HCT116 (cell line): ENCODE data around the gene GPALPP1. TPM values are rescaled to one million over a fixed set of nuclear protein-coding genes. Genes with fewer than 3 reads are reported as not detected.

Experiments
- ATAC-seq: fragments of 200-7000 bp; cut with Tn5 transposase; 2 replicates; pipeline ENCODE4 v1.9.1; 2020; ENCODE audit warnings: mild to moderate bottlenecking, moderate library complexity
- BruUV-seq: library from RNA; stranded (reverse); fragments of 400-500 nt; replicated peaks from 2 replicates; lab custom pipeline; 2021; lab: Mats Ljungman, UMichigan
- CTCF ChIA-PET: fragments of 300-600 bp; sonication (Branson Sonifier 250); formaldehyde crosslinking; loops from one replicate; lab custom pipeline; 2021; ENCODE audit warnings: antibody characterized with exemption; lab: Charles Lee
- POLR2A ChIA-PET: fragments of 300-600, 350-600 bp; sonication (Branson Sonifier 250); formaldehyde crosslinking; loops from one replicate; lab custom pipeline; 2021; ENCODE audit warnings: antibody characterized with exemption; lab: Charles Lee
- RAD21 ChIA-PET, 2 experiments: fragments of 300-600 bp; sonication (Branson Sonifier 250); formaldehyde crosslinking; loops; one replicate each; lab custom pipeline; 2023; ENCODE audit warnings: low total read pairs in 2 of 2; ENCODE audit not compliant: uncharacterized antibody in 2 of 2, unreplicated experiment in 2 of 2, low non-redundant PET in 1 of 2; lab: Charles Lee
- DNase-seq: peaks from one replicate; pipeline ENCODE4 v3.0.0-alpha.2; 2010; ENCODE audit warnings: low read depth, low spot score
- H2AFZ ChIP-seq: fragments of 200-600 bp; shearing (Covaris generic), sonication (generic); 2 replicates; pipeline ENCODE4 v1.6.1; 2017; ENCODE audit warnings: low read depth, mixed run types, mixed read lengths, antibody characterized with exemption, low read length; ENCODE audit not compliant: poor library complexity, severe bottlenecking
- H3K27ac ChIP-seq: 2 replicates; pipeline ENCODE4 v1.5.1; 2012; ENCODE audit warnings: low read depth, low read length
- H3K27me3 ChIP-seq: fragments of 200-600 bp; sonication (generic); 2 replicates; pipeline ENCODE4 v1.6.1; 2016; ENCODE audit warnings: mixed run types, low read length, mixed read lengths; ENCODE audit not compliant: insufficient read depth
- H3K36me3 ChIP-seq, 2 experiments: fragments of 200-500 bp in 1 of 2; fragments of 200-600 bp in 1 of 2; sonication (Bioruptor generic) in 1 of 2; sonication (generic) in 1 of 2; 2 replicates each; pipeline versions ENCODE4 v1.5.1 to v1.6.1; 2014 to 2016; ENCODE audit warnings: low read length in 2 of 2, inconsistent platforms in 1 of 2, mixed read lengths in 1 of 2, mixed run types in 1 of 2; ENCODE audit not compliant: insufficient read depth in 2 of 2, control insufficient read depth in 1 of 2
- H3K4me1 ChIP-seq, 2 experiments: fragments of 200-600 bp in 1 of 2; sonication (generic) in 1 of 2; 2 replicates each; pipeline versions ENCODE4 v1.5.1 to v1.6.1; 2012 to 2017; ENCODE audit warnings: low read length in 2 of 2, inconsistent platforms in 1 of 2, mild to moderate bottlenecking in 1 of 2, mixed read lengths in 1 of 2, mixed run types in 1 of 2, moderate library complexity in 1 of 2; ENCODE audit not compliant: insufficient read depth in 2 of 2, control insufficient read depth in 1 of 2
- H3K4me2 ChIP-seq: fragments of 200-600 bp; sonication (generic); 2 replicates; pipeline ENCODE4 v1.6.1; 2017; ENCODE audit warnings: mixed run types, low read length, mixed read lengths
- H3K4me3 ChIP-seq, 2 experiments: fragments of 200-600 bp in 1 of 2; sonication (generic) in 1 of 2; replicated peaks in 1 of 2; 2 replicates each; pipeline ENCODE4 v1.5.1; 2011 to 2016; ENCODE audit warnings: low read length in 2 of 2, control low read depth in 1 of 2, low read depth in 1 of 2, mild to moderate bottlenecking in 1 of 2, mixed read lengths in 1 of 2, mixed run types in 1 of 2
- H3K79me2 ChIP-seq: fragments of 200-600 bp; sonication (generic); 2 replicates; pipeline ENCODE4 v1.6.1; 2017; ENCODE audit warnings: mild to moderate bottlenecking, mixed run types, low read length, moderate library complexity, mixed read lengths; ENCODE audit not compliant: insufficient read depth
- H3K9ac ChIP-seq: fragments of 200-600 bp; sonication (generic); 2 replicates; pipeline ENCODE4 v1.6.1; 2016; ENCODE audit warnings: low read length, mixed read lengths
- H3K9me2 ChIP-seq: fragments of 200-600 bp; sonication (generic), shearing (Covaris generic); 2 replicates; pipeline ENCODE4 v1.6.1; 2017; ENCODE audit warnings: mixed run types, mild to moderate bottlenecking, moderate library complexity; ENCODE audit not compliant: insufficient read depth
- H3K9me3 ChIP-seq, 2 experiments: fragments of 200-500 bp in 1 of 2; fragments of 200-600 bp in 1 of 2; sonication (Bioruptor generic) in 1 of 2; sonication (generic) in 1 of 2; 2 replicates each; pipeline ENCODE4 v1.6.1; 2014 to 2017; ENCODE audit warnings: low read length in 2 of 2, mixed read lengths in 2 of 2, inconsistent platforms in 1 of 2, low read depth in 1 of 2, mild to moderate bottlenecking in 1 of 2, mixed run types in 1 of 2, moderate library complexity in 1 of 2; ENCODE audit not compliant: control insufficient read depth in 1 of 2, insufficient read depth in 1 of 2
- H4K20me1 ChIP-seq: fragments of 200-600 bp; sonication (generic), shearing (Covaris generic); 2 replicates; pipeline ENCODE4 v1.6.1; 2017; ENCODE audit warnings: mixed run types, mild to moderate bottlenecking, moderate library complexity; ENCODE audit not compliant: insufficient read depth
- CEBPB ChIP-seq: IDR thresholded peaks from 2 replicates; pipeline ENCODE4 v1.6.1; 2012; ENCODE audit warnings: low read depth
- EZH2 ChIP-seq: fragments of 200-600 bp; sonication (generic); IDR thresholded peaks from 2 replicates; pipeline ENCODE4 v1.6.1; 2017; ENCODE audit warnings: antibody characterized with exemption, mixed run types
- EZH2phosphoT487 ChIP-seq: fragments of 200-600 bp; IDR thresholded peaks from 2 replicates; pipeline ENCODE4 v1.6.1; 2018; ENCODE audit warnings: antibody characterized with exemption, borderline replicate concordance
- FOSL1 ChIP-seq: IDR thresholded peaks from 2 replicates; pipeline ENCODE4 v1.6.1; 2012; ENCODE audit warnings: low read depth
- POLR2A ChIP-seq: IDR thresholded peaks from 2 replicates; pipeline ENCODE4 v1.7.0; 2011; ENCODE audit warnings: borderline replicate concordance; ENCODE audit not compliant: insufficient read depth, insufficient read length; ENCODE audit errors: extremely low read depth
- POLR2AphosphoS5 ChIP-seq: IDR thresholded peaks from 2 replicates; pipeline ENCODE4 v1.6.1; 2011; ENCODE audit warnings: mild to moderate bottlenecking, low read depth, low read length, moderate library complexity
- RAD21 ChIP-seq: IDR thresholded peaks from 2 replicates; pipeline ENCODE4 v1.6.1; 2012; ENCODE audit warnings: low read depth, mild to moderate bottlenecking
- SIN3A ChIP-seq: IDR thresholded peaks from 2 replicates; pipeline ENCODE4 v1.6.1; 2012; ENCODE audit warnings: low read depth
- SP1 ChIP-seq: IDR thresholded peaks from 2 replicates; pipeline ENCODE4 v1.6.1; 2012; ENCODE audit warnings: low read depth
- SRF ChIP-seq: IDR thresholded peaks from 2 replicates; pipeline ENCODE4 v1.6.1; 2012; ENCODE audit warnings: low read depth
- ZFX ChIP-seq: fragments of 450-650 bp; IDR thresholded peaks from 2 replicates; pipeline ENCODE4 v1.6.1; 2017
- ZNF274 ChIP-seq: fragments of 200-500 bp; sonication (Bioruptor generic); IDR thresholded peaks from 2 replicates; pipeline ENCODE4 v1.6.1; 2014; ENCODE audit warnings: mild to moderate bottlenecking, low read depth, low read length, inconsistent platforms
- intact Hi-C: fragments of 100-400 bp; cut with micrococcal nuclease; formaldehyde crosslinking; loops from 2 replicates; pipeline ENCODE4 v1.10.0; 2022
- total RNA-seq: library from RNA; stranded (reverse); gene quantifications from one replicate; pipeline ENCODE4 v1.2.1, GENCODE V29; 2021; ENCODE audit not compliant: unreplicated experiment
- TF ChIP-seq, protein P1 (sequence below): IDR thresholded peaks from 2 replicates; pipeline ENCODE4 v1.6.1; 2011; ENCODE audit warnings: mild to moderate bottlenecking, low read length, moderate library complexity; ENCODE audit not compliant: insufficient replicate concordance; ENCODE audit errors: extremely low read depth
- TF ChIP-seq, protein P2 (sequence below): IDR thresholded peaks from 2 replicates; pipeline ENCODE4 v1.6.1; 2012

GPALPP1 gene
- total RNA-seq, 1 experiment from 2014 or later = 21.3 TPM

DNA sequence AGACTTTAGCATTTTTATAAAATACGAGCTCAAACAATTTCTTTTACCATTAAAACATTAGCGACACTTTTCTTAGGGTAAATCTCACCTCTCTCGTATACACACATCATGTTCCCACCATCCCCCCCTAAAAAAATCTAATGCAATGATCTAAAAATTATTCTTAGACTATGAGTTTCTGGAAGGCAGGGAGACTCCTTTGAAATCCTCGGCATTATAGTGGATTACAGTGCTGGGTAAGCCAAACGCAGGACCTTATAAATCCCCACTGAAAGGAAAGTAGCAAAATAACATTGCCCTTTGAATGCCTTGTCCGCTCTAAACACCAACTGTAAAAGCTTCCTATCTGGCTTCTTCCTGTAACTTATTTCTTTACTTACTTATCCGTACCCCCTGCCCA is 35.1 kb upstream of the GPALPP1 start:
- no peaks in the 10 kb centered on the region for H3K9me3 ChIP-seq
- DNase-seq = no peak
- ChIA-PET CTCF (no interaction called here), RAD21 (no interaction called here), POLR2A (no interaction called here)
- no peak overlapping the region for H3K4me3 ChIP-seq
- no peak for ATAC-seq
- 0 out of 4 replicates have a peak, but pooled peaks cover 0 to 6% of the 10 kb centered on the region in 2 experiments for H3K4me1 ChIP-seq
- H3K27ac ChIP-seq = no peak overlapping the region
- H3K9me2 ChIP-seq = no peaks in the 10 kb centered on the region
- intact Hi-C loops = no loop called here
- no peak overlapping the region for H3K9ac ChIP-seq
- TF ChIP-seq EZH2phosphoT487 = no peak
- TF ChIP-seq, protein P1, sequence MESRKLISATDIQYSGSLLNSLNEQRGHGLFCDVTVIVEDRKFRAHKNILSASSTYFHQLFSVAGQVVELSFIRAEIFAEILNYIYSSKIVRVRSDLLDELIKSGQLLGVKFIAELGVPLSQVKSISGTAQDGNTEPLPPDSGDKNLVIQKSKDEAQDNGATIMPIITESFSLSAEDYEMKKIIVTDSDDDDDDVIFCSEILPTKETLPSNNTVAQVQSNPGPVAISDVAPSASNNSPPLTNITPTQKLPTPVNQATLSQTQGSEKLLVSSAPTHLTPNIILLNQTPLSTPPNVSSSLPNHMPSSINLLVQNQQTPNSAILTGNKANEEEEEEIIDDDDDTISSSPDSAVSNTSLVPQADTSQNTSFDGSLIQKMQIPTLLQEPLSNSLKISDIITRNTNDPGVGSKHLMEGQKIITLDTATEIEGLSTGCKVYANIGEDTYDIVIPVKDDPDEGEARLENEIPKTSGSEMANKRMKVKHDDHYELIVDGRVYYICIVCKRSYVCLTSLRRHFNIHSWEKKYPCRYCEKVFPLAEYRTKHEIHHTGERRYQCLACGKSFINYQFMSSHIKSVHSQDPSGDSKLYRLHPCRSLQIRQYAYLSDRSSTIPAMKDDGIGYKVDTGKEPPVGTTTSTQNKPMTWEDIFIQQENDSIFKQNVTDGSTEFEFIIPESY = no peak
- TF ChIP-seq RAD21 = no peak
- TF ChIP-seq EZH2 = no peak
- TF ChIP-seq ZFX = no peak
- TF ChIP-seq ZNF274 = no peak
- no peak for TF ChIP-seq SP1
- TF ChIP-seq POLR2AphosphoS5 = no peak
- TF ChIP-seq, protein P2, sequence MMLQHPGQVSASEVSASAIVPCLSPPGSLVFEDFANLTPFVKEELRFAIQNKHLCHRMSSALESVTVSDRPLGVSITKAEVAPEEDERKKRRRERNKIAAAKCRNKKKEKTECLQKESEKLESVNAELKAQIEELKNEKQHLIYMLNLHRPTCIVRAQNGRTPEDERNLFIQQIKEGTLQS = no peak
- no peak for TF ChIP-seq FOSL1
- no peak for TF ChIP-seq POLR2A
- TF ChIP-seq CEBPB = no peak
- TF ChIP-seq SIN3A = no peak
- TF ChIP-seq SRF = no peak
- no TSS peak for BruUV-seq
- 0 out of 2 replicates have a peak, but pooled peaks cover 3% of the 10 kb centered on the region for H4K20me1 ChIP-seq
- H3K36me3 ChIP-seq = peaks cover 5 to 6% of the 10 kb centered on the region in 2 experiments; a peak in 3 of 4 replicates
- H3K79me2 ChIP-seq = peaks cover 16% of the 10 kb centered on the region
- no peak overlapping the region for H3K4me2 ChIP-seq
- H3K27me3 ChIP-seq = no peaks in the 10 kb centered on the region
- no peak overlapping the region for H2AFZ ChIP-seq
